Limb (tissue), 2 donors: ENCODE data around the gene GRXCR2.
"Not testable (repeated sequence)": the region's sequence is repeated elsewhere in the genome, so short reads cannot be mapped to it uniquely, and the experiment has no call there.

Experiments used
- DNase-seq, 2 donors: peaks; one replicate each; pipeline ENCODE4 v3.0.0-alpha.2; 2016; ENCODE audit errors: extremely low spot score in 2 of 2

Gene GRXCR2

GRCh38 chr5:145887217-145887616 is 14.4 kb upstream of the GRXCR2 start:
- DNase-seq: no peak

DNA sequence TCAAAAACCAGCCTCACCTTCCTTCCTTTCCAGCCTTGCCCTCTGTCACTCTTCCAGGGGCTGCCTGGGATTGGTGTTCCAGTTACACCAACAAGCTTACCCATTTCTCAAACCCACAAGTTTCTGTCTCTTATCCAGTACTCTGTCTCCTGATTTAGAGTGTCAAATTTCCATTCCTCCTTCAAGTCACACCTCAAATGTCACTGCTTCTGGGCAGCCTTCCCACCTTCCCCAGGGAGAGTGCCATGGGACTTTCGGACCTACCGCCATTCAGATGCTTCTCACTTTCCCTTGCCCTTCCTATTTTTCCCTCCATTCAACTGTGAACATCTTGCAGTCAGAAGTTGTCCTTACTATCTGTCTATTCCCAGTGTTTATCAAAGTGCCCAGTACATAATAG is 2.0 kb upstream of the GRXCR2 start:
- no peak for DNase-seq

GRCh38 chr5:145872486-145872885 is 328 bp downstream of the GRXCR2 start:
- DNase-seq: no peak

GRCh38 chr5:145869753-145870152 is 3.1 kb downstream of the GRXCR2 start:
- DNase-seq: no peak

DNA sequence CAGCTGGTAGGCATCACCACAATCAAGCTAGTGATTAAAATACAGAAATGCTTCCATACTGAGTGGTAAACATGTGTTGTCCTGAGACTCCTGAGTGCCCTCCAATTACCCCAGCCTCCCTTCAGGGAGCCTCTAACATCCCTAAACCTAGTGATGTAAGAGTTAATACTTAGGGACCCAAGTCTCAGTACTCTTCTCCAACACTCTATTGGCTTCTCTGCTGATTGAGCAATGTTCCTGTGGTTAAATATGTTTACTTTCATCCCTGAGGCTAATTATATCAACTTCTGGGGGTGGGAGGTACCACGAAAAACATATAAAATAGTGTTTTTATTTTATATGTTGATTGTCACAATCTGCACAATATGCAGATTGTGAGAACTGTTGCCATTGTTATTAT is 5.0 kb downstream of the GRXCR2 start:
- no peak for DNase-seq

DNA sequence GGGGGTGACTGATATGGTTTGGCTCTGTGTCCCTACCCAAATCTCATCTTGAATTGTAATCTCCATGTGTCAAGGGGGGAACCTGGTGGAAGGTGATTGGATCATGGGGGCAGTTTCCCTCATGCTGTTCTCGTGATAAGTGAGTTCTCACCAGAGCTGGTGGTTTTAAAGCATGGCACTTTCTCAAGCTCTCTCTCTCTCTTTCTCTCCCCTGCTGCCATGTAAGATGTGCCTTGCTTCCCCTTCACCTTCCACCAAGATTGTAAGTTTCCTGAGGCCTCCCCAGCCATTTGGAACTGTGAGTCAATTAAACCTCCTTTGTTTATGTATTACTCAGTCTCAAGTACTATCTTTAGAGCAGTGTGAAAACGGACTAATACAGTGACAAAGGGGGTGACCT is 8.4 kb downstream of the GRXCR2 start:
- not testable (repeated sequence) for DNase-seq

GRCh38 chr5:145863003-145863402 is 9.8 kb downstream of the GRXCR2 start:
- DNase-seq: no peak

DNA sequence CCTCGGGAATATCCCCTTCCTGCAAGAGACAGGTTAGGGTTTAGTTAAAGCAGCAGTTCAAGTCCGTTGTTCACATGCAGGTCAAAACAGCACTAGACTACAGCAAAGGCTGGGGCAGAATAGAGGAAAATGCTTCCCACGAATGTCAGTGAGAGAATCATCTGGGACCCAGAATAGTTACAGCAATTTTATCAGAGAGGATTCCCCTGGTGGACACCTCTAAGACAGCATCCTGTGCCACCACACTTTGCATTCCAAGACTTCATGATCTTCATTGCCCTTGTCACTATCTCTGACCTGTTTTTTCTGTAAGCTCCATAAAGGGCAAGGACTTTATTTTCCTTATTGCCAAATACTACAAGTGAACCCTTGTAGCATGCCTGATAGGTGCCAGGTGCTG is 12.9 kb downstream of the GRXCR2 start:
- no peak for DNase-seq

DNA sequence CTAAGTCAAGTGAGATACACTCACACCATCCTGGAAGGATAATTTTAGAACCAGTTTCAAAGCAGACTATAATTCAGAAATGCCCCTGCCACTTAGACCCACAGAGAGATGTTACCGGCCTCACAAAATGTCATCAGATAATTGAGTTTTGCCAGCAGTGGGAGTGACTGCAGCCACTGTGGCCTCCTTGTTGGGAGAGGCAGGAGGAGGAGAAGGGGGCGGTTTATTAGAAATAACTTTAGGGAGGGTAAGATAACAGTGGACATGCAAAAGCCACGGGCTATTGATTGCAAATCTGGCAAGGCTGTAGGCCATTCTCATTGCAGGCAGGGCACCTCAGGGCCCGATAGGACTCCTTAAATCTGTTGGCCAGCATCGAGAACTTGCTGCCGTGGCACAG is 13.4 kb downstream of the GRXCR2 start:
- DNase-seq: no peak

DNA sequence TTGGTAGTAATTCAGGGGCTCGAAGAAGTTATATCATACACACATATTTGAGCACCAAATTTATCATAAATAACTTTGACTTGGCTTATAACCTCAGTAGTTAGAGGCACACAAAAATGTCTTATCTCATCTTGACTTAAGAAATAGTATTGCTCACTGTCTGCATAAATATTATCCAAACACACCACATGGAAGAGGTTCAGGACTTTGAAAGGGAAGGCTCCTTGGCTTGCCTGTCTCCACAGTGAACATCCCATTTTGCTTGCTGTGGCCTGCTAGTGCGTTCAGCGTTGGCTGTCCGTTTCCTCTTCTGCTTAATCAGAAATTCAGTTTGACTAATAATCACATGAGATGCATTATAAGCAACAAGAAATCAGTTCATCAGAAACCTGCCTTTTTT is 13.9 kb downstream of the GRXCR2 start:
- no peak for DNase-seq

GRCh38 chr5:145856285-145856818 is 16.5 kb downstream of the GRXCR2 start:
- peak; percentile 55 to 78 for DNase-seq

DNA sequence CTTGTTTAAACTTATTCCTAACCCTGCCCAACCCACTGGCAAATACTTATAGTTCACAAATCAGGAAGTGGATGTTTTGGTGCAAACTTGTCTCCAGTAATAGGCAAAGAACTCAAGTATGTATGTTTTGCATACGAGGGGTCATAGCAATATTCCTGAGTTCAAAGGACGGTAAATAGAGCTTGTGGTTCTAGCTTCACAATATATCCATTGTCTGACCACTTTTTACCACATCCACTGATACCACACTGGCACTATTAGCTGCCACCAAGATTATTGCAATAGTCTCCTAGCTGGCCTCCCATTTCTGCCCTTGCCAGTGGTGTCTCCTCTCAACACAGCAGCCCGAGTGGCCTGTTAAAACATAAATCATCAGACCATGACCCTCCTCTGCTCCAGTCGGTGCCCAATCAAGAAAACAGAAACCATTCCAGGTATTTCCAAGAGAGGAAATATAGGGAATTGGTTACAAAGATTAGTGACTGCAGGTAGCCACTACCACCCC is 17.0 kb downstream of the GRXCR2 start:
- DNase-seq: no peak

DNA sequence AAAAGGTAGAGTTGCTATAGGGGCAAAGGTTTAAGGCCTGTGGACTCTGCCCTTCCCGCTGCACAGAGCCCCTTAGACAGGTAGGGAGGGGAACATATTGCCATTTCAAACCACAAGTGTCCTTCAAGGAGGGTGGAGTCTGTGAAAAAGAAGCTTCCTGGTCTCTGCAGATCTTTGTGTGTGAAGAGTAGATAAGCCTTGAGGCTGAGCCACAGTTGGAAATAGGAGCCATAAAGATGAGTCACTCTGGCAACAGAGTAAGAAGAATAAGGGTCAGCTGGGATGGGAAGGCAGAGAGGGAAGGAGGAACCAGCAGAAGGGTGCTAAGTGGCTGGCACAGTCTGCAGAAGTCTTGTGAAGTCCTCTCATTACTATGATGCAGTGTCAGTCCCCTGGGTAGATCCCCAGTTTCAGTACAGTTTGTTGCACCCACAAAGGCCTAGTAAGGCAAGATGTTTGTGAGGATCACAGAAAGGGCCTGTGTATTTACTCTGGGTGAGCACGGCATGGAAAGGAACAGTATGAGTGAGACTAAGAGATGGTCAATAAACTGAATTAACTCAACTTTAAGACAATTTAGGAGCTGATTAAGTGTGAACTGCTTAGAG is 18.1 kb downstream of the GRXCR2 start:
- no peak for DNase-seq

DNA sequence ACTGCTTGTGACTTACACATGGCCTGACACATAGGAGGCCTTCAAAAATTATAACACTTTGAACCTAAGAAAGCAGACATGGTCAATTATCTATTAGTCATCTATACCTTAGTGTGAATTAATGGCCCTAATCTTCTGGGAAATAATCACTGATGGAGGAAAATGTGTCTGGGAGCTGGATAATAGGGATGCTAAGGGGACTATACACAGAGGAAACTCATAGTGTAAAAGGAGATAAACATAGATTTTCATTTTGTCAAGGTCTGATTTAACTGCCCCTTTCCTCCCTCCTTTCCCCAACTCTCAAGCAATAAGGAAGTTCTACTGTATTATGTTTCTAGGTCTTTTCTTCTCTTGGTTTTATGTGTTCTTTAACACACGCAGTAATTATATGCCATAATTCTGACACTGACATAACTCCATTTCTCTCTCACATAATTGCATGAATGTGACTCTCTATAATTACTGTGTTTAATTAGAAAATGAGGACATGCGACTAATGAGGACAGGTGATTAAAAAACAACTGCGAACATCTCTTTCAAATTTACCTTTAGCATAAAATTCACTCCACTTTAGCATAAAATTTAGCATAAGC is 18.9 kb downstream of the GRXCR2 start:
- no peak for DNase-seq

DNA sequence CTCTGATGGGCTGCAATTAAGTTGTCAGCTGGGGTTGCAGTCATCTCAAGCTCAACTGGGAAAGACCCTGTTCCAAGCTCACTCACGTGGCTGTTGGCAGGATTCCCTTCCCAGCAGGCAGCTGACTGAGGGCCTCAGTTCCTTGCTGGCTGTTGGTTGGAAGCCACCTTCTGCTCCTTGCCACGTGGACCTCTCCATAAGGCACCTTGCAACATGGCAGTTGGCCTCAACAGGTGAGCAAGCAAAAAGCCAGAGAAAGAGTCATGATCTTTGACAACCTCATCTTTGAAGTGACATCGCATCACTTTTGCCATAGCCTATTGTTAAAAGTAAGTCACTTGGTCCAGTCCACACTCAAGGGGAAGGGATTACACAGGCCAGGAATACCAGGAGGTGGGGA is 19.8 kb downstream of the GRXCR2 start:
- no peak for DNase-seq

GRCh38 chr5:145848854-145849253 is 24.0 kb downstream of the GRXCR2 start:
- no peak for DNase-seq

DNA sequence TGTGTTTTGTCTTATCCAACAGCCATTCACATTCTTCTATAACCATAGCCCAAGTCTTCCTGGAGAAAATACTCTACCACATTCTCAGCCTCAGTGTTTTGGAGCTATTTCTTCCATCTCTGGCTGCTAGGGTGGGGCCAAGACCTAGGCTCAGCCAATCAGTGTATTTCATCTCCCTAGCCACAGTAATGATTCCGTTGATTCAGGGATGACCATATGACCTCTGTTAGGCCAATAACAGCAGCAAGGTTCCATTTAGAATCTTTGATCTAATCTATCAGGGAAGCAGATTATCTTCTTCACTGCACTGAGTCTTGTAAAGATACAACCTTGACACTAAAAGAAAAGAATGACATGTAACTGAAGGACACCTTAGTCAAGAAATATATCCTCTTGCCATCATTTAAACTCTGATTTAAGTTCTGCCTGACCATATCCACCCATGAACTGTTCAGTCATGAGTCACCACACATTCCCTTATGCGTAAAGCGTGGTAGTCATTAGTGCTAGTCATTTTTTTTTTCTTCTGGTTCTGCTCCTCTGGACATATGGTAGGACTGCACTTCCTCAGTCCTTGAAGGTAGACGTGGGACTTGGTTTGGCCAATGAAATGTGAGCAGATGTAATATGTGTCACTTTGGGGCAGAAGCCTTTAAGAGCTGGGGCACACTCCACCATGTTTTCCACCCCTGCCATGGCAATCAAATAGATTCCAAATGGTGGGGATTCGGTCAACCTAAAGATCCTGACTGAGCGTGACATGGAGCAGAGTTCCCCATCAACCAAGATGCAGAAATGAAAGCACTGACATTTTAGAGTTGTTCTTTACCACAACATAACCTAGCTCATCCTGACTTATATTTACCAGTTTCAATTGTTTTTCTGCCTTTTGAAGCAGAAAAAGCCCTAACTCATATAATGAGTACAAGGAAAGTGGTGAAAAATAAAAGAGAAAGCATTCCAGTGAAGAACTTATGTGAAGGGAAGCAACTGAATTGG is 25.0 kb downstream of the GRXCR2 start:
- no peak for DNase-seq

DNA sequence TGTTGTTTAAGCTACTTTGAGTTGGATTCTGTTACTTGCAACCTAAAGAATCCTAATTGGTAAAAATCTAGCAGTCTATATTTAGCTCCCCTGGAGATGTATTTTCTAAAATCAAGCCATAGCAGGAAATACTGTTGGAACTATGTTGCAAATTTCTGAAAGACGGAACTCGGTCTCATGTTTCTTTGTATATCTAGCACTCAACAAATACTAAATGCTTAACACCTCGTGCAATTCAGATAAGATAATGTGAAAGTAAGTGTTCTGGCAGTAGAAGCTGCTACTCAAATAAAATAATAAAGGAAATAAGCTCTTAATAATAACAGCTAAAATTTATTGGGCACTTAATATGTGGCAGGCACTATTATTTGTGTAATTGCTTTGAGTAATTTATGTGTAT is 26.7 kb downstream of the GRXCR2 start:
- DNase-seq: no peak

DNA sequence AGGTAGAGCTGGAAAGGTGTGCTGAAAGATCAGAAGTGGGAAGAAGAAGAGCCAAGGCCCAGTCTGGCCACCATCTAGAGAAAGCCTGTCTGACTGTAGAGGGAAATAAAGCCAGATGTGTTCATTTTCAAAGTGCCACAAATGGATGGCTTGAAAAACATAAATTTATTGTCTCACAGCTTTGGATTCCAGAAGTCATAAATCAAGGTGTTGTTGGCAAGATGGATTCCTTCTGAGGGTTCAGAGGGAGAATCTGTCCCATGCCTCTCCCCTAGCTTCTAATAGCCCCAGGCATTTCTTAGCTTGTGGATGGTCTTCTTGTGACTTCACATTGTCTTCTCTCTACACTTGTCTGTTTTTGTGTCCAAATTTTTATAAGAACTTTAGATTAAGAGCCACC is 31.5 kb downstream of the GRXCR2 start:
- no peak for DNase-seq

DNA sequence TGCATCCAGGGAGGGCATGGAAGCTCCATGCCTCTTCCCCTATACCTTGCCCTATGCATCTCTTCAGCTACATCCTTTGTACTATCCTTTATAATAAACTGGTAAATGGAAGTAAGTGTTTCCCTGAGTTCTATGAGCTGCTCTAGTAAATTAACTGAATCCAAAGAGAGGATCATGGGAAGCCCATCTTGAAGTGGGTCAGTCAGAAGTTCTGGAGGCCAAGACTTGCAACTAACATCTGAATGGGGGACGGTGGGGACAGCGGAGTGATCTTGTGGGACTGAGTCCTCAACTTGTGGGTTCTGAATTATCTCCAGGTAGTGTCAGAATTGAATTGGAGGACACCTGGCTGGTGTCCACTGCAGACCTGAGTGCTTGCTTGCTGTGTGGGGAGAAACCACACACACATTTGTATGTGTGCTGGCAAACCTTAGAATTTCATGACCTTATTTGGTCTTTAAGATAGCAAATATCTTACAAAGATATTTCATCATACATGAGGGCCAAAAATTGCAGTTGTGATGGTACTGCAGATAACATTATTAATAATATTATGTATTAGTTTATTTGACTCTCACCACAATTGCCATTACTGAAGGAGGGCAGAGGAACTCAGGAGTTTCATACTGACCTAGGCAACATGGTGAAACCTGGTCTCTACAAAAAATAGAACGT is 32.2 kb downstream of the GRXCR2 start:
- no peak for DNase-seq

GRCh38 chr5:145838276-145838675 is 34.5 kb downstream of the GRXCR2 start:
- no peak for DNase-seq
